ENCODE data around the gene SPTLC2.
"Not testable (repeated sequence)": the region's sequence is repeated elsewhere in the genome, so short reads cannot be mapped to it uniquely, and the experiment has no call there.

Gene SPTLC2

GRCh38 chr14:77544571-77544970 lies 71.9 kb downstream of the SPTLC2 start:
- DNase-seq: no peak

GRCh38 chr14:77543637-77544334 lies 72.7 kb downstream of the SPTLC2 start:
- DNase-seq: no peak

- DNase-seq: no peak
Measured at GRCh38 chr14:77543240-77543551, 73.2 kb downstream of the SPTLC2 start.

GRCh38 chr14:77542421-77543239 lies 73.8 kb downstream of the SPTLC2 start:
- DNase-seq: no peak

GRCh38 chr14:77541905-77542304 lies 74.5 kb downstream of the SPTLC2 start:
- no peak for DNase-seq

- not testable (repeated sequence) for DNase-seq
Measured at GRCh38 chr14:77536951-77537350, 79.5 kb downstream of the SPTLC2 start.

- DNase-seq: no peak
Measured at GRCh38 chr14:77531071-77531470, 85.4 kb downstream of the SPTLC2 start.

- no peak for DNase-seq
Measured at GRCh38 chr14:77529963-77530362, 86.5 kb downstream of the SPTLC2 start.

- DNase-seq: no peak
Measured at GRCh38 chr14:77529213-77529612, 87.2 kb downstream of the SPTLC2 start.

- not testable (repeated sequence) for DNase-seq
Measured at GRCh38 chr14:77528701-77529100, 87.7 kb downstream of the SPTLC2 start.

- no peak for DNase-seq
Measured at GRCh38 chr14:77526266-77526665, 90.2 kb downstream of the SPTLC2 start.

- DNase-seq: no peak
Measured at GRCh38 chr14:77524536-77524935, 91.9 kb downstream of the SPTLC2 start.

- DNase-seq: no peak
Measured at GRCh38 chr14:77523109-77523508, 93.3 kb downstream of the SPTLC2 start.

- no peak for DNase-seq
Measured at GRCh38 chr14:77520555-77520954, 95.9 kb downstream of the SPTLC2 start.

GRCh38 chr14:77516126-77516525 lies 100.3 kb downstream of the SPTLC2 start:
- DNase-seq: no peak

- no peak for DNase-seq
Measured at GRCh38 chr14:77511486-77512162, 104.8 kb downstream of the SPTLC2 start.

- no peak for DNase-seq
Measured at GRCh38 chr14:77509366-77509765, 107.1 kb downstream of the SPTLC2 start.

- no peak for DNase-seq
Measured at GRCh38 chr14:77508876-77509275, 107.6 kb downstream of the SPTLC2 start.

GRCh38 chr14:77508249-77508648 lies 108.2 kb downstream of the SPTLC2 start:
- no peak for DNase-seq

- no peak for DNase-seq
Measured at GRCh38 chr14:77507762-77508161, 108.7 kb downstream of the SPTLC2 start.

GRCh38 chr14:77505031-77505430 lies 111.4 kb downstream of the SPTLC2 start:
- no peak for DNase-seq

GRCh38 chr14:77503138-77503537 lies 113.3 kb downstream of the SPTLC2 start:
- DNase-seq: no peak

GRCh38 chr14:77502109-77502782 lies 114.2 kb downstream of the SPTLC2 start:
- no peak for DNase-seq
